Stimulated activated CD8-positive, alpha-beta memory T cell treated with anti-CD3 and anti-CD28 coated beads, Interleukin-15, amount 100 ng/mL, for 4 hours (primary cell): ENCODE results near the gene KRR1.
"Not testable (repeated sequence)": the region's sequence is repeated elsewhere in the genome, so short reads cannot be mapped to it uniquely, and the experiment has no call there.

ENCODE experiments used
- DNase-seq, 2 donors: peaks; one replicate each; pipeline ENCODE4 v3.0.0-alpha.2; 2020; ENCODE audit warnings: low read depth in 2 of 2

The KRR1 gene

GRCh38 chr12:75477137-75477536, 34.3 kb downstream of the KRR1 start:
- no peak for DNase-seq

- DNase-seq: no peak
Measured at GRCh38 chr12:75476071-75476470, 35.3 kb downstream of the KRR1 start.

GRCh38 chr12:75474116-75474515, 37.3 kb downstream of the KRR1 start:
- DNase-seq: no peak

- no peak for DNase-seq
Measured at GRCh38 chr12:75471902-75472890, 39.2 kb downstream of the KRR1 start.

GRCh38 chr12:75460204-75460603, 51.2 kb downstream of the KRR1 start:
- DNase-seq: no peak

GRCh38 chr12:75459755-75460154, 51.7 kb downstream of the KRR1 start:
- DNase-seq: no peak

- DNase-seq: not testable (repeated sequence)
Measured at GRCh38 chr12:75457866-75458265, 53.5 kb downstream of the KRR1 start.

GRCh38 chr12:75457191-75457590, 54.2 kb downstream of the KRR1 start:
- DNase-seq: no peak

- no peak for DNase-seq
Measured at GRCh38 chr12:75455839-75456238, 55.6 kb downstream of the KRR1 start.

- no peak for DNase-seq
Measured at GRCh38 chr12:75452675-75453330, 58.6 kb downstream of the KRR1 start.

- DNase-seq: no peak
Measured at GRCh38 chr12:75447691-75448393, 63.6 kb downstream of the KRR1 start.

- DNase-seq: no peak
Measured at GRCh38 chr12:75446857-75447256, 64.6 kb downstream of the KRR1 start.

- DNase-seq: not testable (repeated sequence)
Measured at GRCh38 chr12:75445137-75445507, 66.3 kb downstream of the KRR1 start.

GRCh38 chr12:75444429-75445136, 66.8 kb downstream of the KRR1 start:
- DNase-seq: no peak

- DNase-seq: no peak
Measured at GRCh38 chr12:75443709-75444108, 67.7 kb downstream of the KRR1 start.

- not testable (repeated sequence) for DNase-seq
Measured at GRCh38 chr12:75442454-75442853, 69.0 kb downstream of the KRR1 start.

- not testable (repeated sequence) for DNase-seq
Measured at GRCh38 chr12:75441687-75442449, 69.5 kb downstream of the KRR1 start.
